SK-N-DZ (cell line): ENCODE measurements around the gene PTDSS2.
"Not testable (repeated sequence)": the region's sequence is repeated elsewhere in the genome, so short reads cannot be mapped to it uniquely, and the experiment has no call there.

Source experiments
- DNase-seq: peaks from one replicate; pipeline ENCODE4 v3.0.0-alpha.2; 2015; ENCODE audit warnings: low spot score

Gene PTDSS2

GRCh38 chr11:468493-468892 lies 18.4 kb downstream of the PTDSS2 start:
- no peak for DNase-seq

DNA sequence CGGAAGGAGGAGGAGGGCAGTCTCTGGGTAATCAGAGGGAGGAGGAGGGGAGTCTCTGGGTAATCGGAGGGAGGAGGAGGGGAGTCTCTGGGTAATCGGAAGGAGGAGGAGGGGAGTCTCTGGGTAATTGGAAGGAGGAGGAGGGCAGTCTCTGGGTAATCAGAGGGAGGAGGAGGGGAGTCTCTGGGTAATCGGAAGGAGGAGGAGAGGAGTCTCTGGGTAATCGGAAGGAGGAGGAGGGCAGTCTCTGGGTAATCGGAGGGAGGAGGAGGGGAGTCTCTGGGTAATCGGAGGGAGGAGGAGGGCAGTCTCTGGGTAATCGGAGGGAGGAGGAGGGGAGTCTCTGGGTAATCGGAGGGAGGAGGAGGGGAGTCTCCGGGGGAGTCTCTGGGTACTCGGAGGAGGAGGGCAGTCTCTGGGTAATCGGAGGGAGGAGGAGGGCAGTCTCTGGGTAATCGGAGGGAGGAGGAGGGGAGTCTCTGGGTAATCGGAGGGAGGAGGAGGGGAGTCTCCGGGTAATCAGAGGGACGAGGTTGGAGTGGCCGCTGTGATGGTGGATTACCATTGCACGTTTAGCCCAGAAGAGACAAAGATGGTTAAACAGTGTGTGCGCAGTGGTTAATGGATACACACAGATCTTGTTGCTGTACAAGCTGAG lies 19.1 kb downstream of the PTDSS2 start:
- not testable (repeated sequence) for DNase-seq

DNA sequence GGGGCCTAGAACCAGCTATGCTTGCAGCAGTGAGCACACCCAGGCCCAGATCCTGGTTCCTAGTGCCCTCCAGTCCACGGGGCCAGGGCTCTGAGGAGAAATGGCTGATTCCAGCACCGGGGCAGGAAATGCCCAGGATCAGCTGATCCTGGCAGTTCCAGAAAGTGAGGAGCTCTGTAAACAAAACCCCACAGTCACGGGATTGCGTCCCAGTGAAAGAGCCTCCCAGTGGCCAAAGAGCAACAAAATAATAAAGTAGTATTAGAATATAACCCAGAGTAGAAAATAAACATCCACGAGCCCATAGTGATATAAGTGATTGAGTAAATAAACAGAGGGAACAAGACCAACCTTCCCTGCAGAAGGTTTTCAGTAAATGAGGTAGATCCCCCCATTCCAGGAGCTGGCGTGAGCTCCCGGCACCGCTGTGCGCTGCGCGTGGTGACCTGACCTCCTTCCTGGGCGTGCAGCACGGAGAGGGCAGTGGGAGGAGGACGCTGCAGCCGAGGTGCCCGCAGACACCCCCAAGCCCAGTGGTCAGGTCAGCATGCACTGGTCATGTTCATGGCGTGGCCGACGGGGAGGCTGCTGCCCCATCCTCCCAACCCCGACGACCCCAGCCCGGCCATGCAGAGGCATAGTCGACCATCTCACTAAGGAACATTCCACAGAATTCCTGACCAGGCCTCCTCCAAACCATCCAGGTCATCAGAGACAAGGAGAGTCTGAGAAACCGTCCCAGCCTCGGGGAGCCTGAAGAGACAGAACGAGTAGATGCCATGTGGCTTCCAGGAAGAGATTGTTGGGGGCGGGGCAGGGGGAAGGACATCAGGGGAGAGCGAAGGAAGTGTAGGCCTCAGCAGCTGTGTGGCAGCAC lies 19.8 kb downstream of the PTDSS2 start:
- DNase-seq, result no peak

DNA sequence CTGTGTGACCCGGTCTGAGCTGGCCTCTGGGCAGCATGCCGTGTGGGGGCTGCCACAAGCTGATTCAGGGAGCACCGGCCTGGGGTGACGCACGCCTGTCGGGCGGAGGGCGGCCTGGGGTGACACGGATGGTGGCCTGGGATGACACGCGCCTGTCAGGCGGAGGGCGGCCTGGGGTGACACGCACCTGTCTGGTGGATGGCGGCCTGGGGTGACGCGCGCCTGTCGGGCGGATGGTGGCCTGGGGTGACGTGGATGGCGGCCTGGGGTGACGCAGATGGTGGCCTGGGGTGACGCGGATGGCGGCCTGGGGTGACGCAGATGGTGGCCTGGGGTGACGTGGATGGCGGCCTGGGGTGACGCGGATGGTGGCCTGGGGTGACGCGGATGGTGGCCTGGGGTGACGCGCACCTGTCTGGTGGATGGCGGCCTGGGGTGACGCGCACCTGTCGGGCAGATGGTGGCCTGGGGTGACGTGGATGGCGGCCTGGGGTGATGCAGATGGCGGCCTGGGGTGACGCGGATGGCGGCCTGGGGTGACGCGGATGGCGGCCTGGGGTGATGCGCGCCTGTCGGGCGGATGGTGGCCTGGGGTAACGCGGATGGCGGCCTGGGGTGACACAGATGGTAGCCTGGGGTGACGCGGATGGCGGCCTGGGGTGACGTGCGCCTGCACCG lies 21.5 kb downstream of the PTDSS2 start:
- no peak for DNase-seq

GRCh38 chr11:472272-472671 lies 22.2 kb downstream of the PTDSS2 start:
- no peak for DNase-seq

DNA sequence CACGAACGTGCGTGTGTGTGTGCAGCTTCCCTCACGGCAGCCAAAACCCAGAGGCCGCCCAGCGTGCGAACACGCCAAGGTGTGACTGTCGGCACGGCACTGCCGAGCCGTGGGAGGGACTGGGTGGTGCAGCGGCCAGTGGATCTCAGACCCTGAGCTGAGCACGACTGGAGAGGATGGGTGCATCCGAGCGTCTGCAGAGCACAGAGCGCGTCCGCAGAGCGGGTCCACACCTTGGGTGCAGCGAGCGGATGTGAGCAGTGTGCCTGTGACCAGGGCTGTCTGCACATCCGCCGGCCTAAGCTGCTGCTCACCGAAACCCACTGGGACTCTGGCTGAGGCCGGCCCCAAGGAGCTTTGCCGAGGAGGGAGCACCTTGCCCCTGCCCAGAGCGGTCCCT lies 22.7 kb downstream of the PTDSS2 start:
- DNase-seq, result no peak

GRCh38 chr11:473415-473814 lies 23.3 kb downstream of the PTDSS2 start:
- DNase-seq, result no peak

DNA sequence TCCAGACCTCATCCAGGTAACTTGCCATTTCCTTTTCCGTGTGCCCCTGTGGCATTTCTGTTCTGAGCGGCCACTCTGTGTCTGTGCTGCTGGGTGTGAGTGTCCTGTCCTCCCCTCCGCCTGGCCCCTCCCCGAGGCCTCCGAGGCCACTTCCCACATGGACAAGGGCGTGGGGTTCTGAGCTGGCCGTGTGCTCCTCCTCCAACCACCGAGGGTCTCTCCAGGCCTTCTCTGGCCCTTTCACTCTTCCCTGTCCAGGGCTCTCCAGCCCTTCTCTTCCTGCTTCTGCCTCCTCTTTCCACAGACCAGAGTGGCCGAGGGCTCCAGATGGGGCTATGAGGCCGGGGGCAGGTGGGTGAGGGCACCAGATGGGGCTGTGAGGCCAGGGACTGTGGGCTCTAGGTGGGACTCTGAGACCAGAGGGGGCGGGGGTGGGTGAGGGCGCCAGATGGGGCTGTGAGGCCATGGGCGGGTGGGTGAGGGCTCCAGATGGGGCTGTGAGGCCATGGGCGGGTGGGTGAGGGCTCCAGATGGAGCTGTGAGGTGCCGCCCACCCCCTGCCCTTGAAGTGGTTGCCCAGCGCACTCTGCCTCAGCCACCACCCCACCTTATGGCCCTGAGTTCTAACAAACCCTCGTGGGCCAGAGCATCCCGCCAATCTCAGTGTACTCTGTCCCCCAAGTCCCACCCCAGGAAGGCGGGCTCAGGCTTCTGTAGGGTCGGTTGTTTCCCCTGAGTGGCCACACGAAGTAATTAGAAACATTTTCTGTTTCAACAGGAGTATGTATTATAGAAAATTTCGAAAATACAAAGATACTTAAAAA lies 24.1 kb downstream of the PTDSS2 start:
- no peak for DNase-seq

DNA sequence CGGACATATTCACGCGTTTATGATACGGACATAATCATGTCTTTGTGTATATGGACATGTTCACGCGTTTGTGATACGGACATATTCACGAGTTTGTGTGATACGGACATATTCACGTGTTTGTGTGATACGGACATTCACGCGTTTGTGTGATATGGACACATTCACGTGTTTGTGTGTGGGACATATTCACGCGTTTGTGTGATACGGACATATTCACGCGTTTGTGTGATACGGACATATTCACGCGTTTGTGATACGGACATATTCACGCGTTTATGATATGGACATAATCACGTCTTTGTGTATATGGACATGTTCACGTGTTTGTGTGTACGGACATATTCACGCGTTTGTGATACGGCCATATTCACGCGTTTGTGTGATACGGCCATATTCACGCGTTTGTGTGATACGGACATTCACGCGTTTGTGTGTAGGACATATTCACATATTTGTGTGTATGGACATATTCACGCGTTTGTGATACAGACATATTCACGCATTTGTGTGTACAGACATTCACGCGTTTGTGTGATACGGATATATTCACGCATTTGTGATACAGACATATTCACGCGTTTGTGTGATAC lies 24.9 kb downstream of the PTDSS2 start:
- DNase-seq, result no peak

DNA sequence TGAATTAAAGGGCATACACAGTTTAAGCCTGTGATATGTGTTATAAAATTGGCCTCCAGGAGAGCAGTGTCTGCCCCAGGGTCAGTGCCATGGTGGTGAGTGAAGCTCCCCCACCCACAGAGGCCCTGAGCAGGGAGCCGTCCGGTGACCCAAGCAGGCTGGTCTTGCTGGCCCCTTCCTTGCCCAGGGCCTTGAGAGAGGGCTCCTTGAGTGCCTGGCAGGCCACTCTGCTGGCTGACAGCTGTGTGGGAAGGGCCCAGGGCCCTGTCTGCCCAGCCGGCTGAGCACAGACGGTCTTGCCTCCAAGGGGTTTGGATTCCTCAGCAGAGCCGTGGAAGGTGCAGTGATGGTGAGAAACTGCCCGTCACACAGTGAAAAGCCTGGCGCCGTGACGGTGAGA lies 25.9 kb downstream of the PTDSS2 start:
- no peak for DNase-seq

GRCh38 chr11:476416-476815 lies 26.3 kb downstream of the PTDSS2 start:
- no peak for DNase-seq

GRCh38 chr11:477052-477715 lies 27.1 kb downstream of the PTDSS2 start:
- DNase-seq, result no peak

DNA sequence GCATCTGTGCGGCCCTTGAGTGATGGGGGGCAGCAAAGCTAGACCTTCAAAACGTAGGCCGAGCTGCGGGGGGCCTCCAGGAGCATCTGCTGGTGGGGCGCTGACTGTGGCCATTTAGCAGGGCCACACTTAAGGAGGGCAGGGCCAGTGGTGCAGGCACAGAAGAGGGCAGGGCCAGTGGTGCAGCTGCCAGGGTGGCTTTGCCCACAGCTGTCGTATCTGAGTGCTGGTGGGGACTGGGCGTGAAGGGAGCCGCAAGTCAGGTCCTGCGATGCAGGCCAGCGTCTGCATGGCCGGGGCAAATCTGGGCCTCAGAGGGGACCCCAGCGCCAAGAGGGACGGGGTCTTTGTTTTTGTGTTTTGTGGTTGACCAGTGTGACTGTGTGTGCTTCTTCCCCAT lies 29.2 kb downstream of the PTDSS2 start:
- no peak for DNase-seq

GRCh38 chr11:484616-485015 lies 34.5 kb downstream of the PTDSS2 start:
- no peak for DNase-seq

- DNase-seq, result no peak
Observed at GRCh38 chr11:486189-486588, 36.1 kb downstream of the PTDSS2 start.

- DNase-seq, result no peak
Observed at GRCh38 chr11:487571-488021, 37.5 kb downstream of the PTDSS2 start.

DNA sequence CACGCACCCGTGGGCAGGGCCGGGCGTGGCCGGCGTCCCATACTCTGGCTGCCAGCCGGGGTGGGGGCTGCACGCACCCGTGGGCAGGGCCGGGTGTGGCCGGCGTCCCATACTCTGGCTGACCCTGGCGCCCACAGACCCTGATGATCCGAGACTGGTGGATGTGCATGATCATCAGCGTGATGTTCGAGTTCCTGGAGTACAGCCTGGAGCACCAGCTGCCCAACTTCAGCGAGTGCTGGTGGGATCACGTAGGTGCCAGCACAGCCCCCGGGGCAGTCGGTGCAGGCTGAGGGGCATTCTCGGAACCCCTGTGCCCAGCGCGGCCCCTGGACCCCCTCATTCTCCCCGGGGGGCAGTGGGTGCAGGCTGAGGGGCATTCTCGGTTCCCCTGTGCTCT lies 38.0 kb downstream of the PTDSS2 start:
- DNase-seq, result no peak

DNA sequence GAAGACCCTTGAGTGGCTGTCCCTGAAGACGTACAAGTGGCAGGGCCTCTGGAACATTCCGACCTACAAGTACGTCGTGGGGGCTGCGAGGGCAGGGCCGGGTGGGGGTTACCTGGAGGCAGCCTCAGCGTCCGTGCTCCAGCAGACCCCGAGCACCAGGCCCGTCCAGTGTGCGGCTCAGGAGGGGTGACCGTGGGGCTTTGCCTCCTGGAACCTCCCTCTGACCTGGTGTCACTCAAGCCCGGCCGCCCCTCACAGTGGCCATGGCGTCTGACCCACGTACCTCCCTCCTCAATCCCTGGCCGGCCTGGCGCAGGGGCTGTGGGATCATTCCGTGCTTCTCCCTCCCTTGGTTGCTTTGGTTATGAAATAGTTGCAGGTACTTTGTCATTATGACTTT lies 38.5 kb downstream of the PTDSS2 start:
- DNase-seq, result no peak

- no peak for DNase-seq
Observed at GRCh38 chr11:488992-489391, 38.9 kb downstream of the PTDSS2 start.

GRCh38 chr11:489610-490185 lies 39.6 kb downstream of the PTDSS2 start:
- DNase-seq, result no peak
